ENCODE measurements around the gene NRXN3.

The NRXN3 gene

DNA sequence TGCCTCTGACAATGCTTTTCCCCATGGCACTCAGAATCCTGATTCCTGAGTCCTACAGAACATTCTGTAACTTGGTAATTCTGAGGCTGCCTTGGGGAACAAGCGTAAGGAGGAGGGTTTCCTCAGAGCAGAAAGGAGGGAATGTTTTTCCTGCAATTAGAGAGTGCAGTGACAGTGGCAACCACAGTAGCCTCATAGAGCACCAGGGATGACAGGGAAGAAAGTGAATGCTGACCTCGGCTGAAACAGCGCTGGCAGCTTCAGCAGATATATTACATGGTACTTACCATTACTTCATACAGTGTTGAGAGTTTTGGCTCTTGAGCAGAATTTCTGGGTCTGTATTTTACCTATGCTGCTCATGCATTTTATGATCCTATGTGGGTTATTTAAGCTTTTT lies 757.1 kb downstream of the NRXN3 start (continued):
- TF ChIP-seq ZNF133 (tag by site-specific recombination; IDR thresholded peaks at IDR 0.05) (no peak), ZNF223 (tag by site-specific recombination; IDR thresholded peaks at IDR 0.05) (no peak), ZNF624 (tag by site-specific recombination; IDR thresholded peaks at IDR 0.05) (no peak)
- TF ChIP-seq, protein P1, sequence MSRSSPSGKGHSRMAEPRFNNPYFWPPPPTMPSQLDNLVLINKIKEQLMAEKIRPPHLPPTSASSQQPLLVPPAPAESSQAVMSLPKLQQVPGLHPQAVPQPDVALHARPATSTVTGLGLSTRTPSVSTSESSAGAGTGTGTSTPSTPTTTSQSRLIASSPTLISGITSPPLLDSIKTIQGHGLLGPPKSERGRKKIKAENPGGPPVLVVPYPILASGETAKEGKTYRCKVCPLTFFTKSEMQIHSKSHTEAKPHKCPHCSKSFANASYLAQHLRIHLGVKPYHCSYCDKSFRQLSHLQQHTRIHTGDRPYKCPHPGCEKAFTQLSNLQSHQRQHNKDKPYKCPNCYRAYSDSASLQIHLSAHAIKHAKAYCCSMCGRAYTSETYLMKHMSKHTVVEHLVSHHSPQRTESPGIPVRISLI (tag by site-specific recombination; IDR thresholded peaks at IDR 0.05): no peak

DNA sequence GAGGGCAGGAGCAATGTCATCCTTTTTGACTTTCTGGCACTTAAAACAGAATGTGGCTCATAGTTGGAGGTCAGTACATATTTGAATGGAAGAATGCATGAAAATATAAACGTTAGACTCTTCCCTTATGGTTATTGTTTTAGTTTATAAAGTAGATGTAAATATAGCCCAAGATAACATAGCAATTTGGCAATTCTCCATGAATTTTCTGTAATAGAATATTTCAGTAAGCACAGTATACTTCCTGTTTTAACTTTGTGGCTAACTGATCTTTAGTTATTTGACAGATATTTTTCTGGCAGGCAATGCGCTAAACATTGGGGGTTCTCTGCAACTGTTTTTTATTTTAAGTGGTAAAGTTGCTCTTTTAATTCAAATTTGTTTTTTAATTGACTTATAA lies 763.0 kb downstream of the NRXN3 start:
- H3K27ac ChIP-seq (ENCODE audit: extremely low read depth, low read depth, low read length): no peak overlapping the region
- no peak overlapping the region for H3K4me3 ChIP-seq (ENCODE audit: low read depth, low read length)
- POLR2A ChIA-PET: no interaction called here
- CTCF ChIA-PET: interaction anchor here (0.6 to 2.6 kb wide), 9 partner anchors 10 to 1916 kb away, joined by 3 to 20 read pairs (median 4); no protein-coding TSS in a partner anchor
- no peaks in the 10 kb centered on the region for H3K9me3 ChIP-seq (ENCODE audit: control insufficient read depth, insufficient read depth, low read depth, low read length)
- H3K36me3 ChIP-seq (ENCODE audit: control insufficient read depth in 2 of 2, insufficient read depth in 1 of 2, low read length in 2 of 2): no peaks in the 10 kb centered on the region
- no peak for TF ChIP-seq ZNF221 (tag by site-specific recombination; IDR thresholded peaks at IDR 0.05; ENCODE audit: borderline replicate concordance)
- TF ChIP-seq, protein P2, sequence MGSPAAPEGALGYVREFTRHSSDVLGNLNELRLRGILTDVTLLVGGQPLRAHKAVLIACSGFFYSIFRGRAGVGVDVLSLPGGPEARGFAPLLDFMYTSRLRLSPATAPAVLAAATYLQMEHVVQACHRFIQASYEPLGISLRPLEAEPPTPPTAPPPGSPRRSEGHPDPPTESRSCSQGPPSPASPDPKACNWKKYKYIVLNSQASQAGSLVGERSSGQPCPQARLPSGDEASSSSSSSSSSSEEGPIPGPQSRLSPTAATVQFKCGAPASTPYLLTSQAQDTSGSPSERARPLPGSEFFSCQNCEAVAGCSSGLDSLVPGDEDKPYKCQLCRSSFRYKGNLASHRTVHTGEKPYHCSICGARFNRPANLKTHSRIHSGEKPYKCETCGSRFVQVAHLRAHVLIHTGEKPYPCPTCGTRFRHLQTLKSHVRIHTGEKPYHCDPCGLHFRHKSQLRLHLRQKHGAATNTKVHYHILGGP (tag by site-specific recombination; IDR thresholded peaks at IDR 0.05): no peak
- no peak for TF ChIP-seq ZNF624 (tag by site-specific recombination; IDR thresholded peaks at IDR 0.05)
- TF ChIP-seq ZBTB8A (tag by site-specific recombination; IDR thresholded peaks at IDR 0.05): no peak
- no peak for TF ChIP-seq ZBTB1 (tag by site-specific recombination; IDR thresholded peaks at IDR 0.05)
- TF ChIP-seq ZNF350 (tag by site-specific recombination; IDR thresholded peaks at IDR 0.05): no peak
- no peak for TF ChIP-seq ZBTB48 (tag by site-specific recombination; IDR thresholded peaks at IDR 0.05)
- TF ChIP-seq ZBTB17 (tag by site-specific recombination; IDR thresholded peaks at IDR 0.05): no peak
- H3K4me1 ChIP-seq (ENCODE audit: control insufficient read depth, insufficient read depth, low read length): no peaks in the 10 kb centered on the region

DNA sequence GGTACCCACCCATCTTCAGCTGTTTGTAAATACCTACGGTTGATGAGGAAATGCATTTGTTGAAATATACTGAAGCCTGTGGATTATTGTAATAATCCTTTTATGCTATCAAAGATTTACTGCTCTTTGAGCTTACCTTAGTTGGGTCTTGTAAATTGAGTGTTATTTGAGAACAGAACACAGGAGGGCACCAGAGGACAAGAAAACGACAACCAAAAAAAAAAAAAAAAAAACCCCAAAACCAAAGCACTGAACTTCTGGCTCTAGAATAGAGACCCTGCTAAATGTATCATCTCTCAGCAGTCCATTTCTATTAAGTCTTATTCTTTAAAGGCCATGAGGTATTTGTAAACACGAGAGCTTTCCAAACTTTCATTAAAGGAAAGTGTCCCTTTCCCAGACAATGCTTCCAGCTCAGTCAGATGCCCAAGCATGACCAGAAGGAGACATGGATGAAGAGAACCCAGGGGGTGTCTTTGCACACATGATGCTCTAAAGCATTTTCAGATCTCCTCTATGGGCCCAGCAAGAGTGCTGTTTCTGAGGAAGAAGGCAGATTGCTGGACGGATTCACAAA lies 763.9 kb downstream of the NRXN3 start:
- Histone ChIP-seq H3K4me1 (ENCODE audit: control insufficient read depth, insufficient read depth, low read length) (no peaks in the 10 kb centered on the region), H3K4me3 (ENCODE audit: low read depth, low read length) (no peak overlapping the region), H3K27ac (ENCODE audit: extremely low read depth, low read depth, low read length) (no peak overlapping the region), H3K36me3 (ENCODE audit: control insufficient read depth in 2 of 2, insufficient read depth in 1 of 2, low read length in 2 of 2) (no peaks in the 10 kb centered on the region), H3K9me3 (ENCODE audit: control insufficient read depth, insufficient read depth, low read depth, low read length) (no peaks in the 10 kb centered on the region)
- POLR2A ChIA-PET: interaction anchor here (0.7 kb wide), 1 partner anchor 49 kb away, joined by 6 read pairs; no protein-coding TSS in a partner anchor
- CTCF ChIA-PET: interaction anchor here (0.6 to 2.6 kb wide), 22 partner anchors 9 to 1915 kb away, joined by 3 to 20 read pairs (median 4); no protein-coding TSS in a partner anchor
- TF ChIP-seq ZNF660 (tag by site-specific recombination; IDR thresholded peaks at IDR 0.05): no peak
- TF ChIP-seq PRDM1 (tag by site-specific recombination; IDR thresholded peaks at IDR 0.05): 0 out of 2 replicates have a peak, but pooled peaks have one; percentile 13
- TF ChIP-seq ZNF654 (tag by site-specific recombination; IDR thresholded peaks at IDR 0.05; ENCODE audit: low read depth): peak; percentile 82
- TF ChIP-seq ZNF37A (tag by site-specific recombination; IDR thresholded peaks at IDR 0.05): no peak
- no peak for TF ChIP-seq ZFP3 (tag by site-specific recombination; IDR thresholded peaks at IDR 0.05; ENCODE audit: low read depth)
- TF ChIP-seq, protein P3, sequence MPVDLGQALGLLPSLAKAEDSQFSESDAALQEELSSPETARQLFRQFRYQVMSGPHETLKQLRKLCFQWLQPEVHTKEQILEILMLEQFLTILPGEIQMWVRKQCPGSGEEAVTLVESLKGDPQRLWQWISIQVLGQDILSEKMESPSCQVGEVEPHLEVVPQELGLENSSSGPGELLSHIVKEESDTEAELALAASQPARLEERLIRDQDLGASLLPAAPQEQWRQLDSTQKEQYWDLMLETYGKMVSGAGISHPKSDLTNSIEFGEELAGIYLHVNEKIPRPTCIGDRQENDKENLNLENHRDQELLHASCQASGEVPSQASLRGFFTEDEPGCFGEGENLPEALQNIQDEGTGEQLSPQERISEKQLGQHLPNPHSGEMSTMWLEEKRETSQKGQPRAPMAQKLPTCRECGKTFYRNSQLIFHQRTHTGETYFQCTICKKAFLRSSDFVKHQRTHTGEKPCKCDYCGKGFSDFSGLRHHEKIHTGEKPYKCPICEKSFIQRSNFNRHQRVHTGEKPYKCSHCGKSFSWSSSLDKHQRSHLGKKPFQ (tag by site-specific recombination; IDR thresholded peaks at IDR 0.05): no peak
- no peak for TF ChIP-seq GLIS2 (tag by site-specific recombination; IDR thresholded peaks at IDR 0.05)
- no peak for TF ChIP-seq ZNF544 (tag by site-specific recombination; IDR thresholded peaks at IDR 0.05)
- TF ChIP-seq ZNF501 (tag by site-specific recombination; IDR thresholded peaks at IDR 0.05): no peak
- TF ChIP-seq ZNF433 (tag by site-specific recombination; IDR thresholded peaks at IDR 0.05; ENCODE audit: low read depth): no peak
- no peak for TF ChIP-seq ZNF560 (tag by site-specific recombination; IDR thresholded peaks at IDR 0.05; ENCODE audit: borderline replicate concordance)
- no peak for TF ChIP-seq ZNF571 (tag by site-specific recombination; IDR thresholded peaks at IDR 0.05)
- TF ChIP-seq, protein P4, sequence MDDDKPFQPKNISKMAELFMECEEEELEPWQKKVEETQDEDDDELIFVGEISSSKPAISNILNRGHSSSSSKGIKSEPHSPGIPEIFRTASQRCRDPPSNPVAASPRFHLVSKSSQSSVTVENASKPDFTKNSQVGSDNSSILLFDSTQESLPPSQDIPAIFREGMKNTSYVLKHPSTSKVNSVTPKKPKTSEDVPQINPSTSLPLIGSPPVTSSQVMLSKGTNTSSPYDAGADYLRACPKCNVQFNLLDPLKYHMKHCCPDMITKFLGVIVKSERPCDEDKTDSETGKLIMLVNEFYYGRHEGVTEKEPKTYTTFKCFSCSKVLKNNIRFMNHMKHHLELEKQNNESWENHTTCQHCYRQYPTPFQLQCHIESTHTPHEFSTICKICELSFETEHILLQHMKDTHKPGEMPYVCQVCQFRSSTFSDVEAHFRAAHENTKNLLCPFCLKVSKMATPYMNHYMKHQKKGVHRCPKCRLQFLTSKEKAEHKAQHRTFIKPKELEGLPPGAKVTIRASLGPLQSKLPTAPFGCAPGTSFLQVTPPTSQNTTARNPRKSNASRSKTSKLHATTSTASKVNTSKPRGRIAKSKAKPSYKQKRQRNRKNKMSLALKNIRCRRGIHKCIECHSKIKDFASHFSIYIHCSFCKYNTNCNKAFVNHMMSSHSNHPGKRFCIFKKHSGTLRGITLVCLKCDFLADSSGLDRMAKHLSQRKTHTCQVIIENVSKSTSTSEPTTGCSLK (tag by site-specific recombination; IDR thresholded peaks at IDR 0.05): no peak
- TF ChIP-seq ZNF10 (tag by site-specific recombination; IDR thresholded peaks at IDR 0.05): no peak
- no peak for TF ChIP-seq ZFP69B (tag by site-specific recombination; IDR thresholded peaks at IDR 0.05)
- no peak for TF ChIP-seq GFI1B (tag by site-specific recombination; IDR thresholded peaks at IDR 0.05)
